GM18873 (cell line): Measurements from ENCODE around the gene OSBPL7.

Experiments used
- ATAC-seq: cut with Tn5 transposase; IDR thresholded peaks from one replicate; pipeline ENCODE4 v1.9.1; 2021; ENCODE audit warnings: mild to moderate bottlenecking, moderate library complexity, moderate number of reproducible peaks; ENCODE audit not compliant: unreplicated experiment, low FRiP score

The OSBPL7 gene, protein sequence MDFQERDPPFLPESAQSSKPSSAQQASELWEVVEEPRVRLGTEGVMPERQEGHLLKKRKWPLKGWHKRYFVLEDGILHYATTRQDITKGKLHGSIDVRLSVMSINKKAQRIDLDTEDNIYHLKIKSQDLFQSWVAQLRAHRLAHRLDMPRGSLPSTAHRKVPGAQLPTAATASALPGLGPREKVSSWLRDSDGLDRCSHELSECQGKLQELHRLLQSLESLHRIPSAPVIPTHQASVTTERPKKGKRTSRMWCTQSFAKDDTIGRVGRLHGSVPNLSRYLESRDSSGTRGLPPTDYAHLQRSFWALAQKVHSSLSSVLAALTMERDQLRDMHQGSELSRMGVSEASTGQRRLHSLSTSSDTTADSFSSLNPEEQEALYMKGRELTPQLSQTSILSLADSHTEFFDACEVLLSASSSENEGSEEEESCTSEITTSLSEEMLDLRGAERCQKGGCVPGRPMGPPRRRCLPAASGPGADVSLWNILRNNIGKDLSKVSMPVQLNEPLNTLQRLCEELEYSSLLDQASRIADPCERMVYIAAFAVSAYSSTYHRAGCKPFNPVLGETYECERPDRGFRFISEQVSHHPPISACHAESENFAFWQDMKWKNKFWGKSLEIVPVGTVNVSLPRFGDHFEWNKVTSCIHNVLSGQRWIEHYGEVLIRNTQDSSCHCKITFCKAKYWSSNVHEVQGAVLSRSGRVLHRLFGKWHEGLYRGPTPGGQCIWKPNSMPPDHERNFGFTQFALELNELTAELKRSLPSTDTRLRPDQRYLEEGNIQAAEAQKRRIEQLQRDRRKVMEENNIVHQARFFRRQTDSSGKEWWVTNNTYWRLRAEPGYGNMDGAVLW

DNA sequence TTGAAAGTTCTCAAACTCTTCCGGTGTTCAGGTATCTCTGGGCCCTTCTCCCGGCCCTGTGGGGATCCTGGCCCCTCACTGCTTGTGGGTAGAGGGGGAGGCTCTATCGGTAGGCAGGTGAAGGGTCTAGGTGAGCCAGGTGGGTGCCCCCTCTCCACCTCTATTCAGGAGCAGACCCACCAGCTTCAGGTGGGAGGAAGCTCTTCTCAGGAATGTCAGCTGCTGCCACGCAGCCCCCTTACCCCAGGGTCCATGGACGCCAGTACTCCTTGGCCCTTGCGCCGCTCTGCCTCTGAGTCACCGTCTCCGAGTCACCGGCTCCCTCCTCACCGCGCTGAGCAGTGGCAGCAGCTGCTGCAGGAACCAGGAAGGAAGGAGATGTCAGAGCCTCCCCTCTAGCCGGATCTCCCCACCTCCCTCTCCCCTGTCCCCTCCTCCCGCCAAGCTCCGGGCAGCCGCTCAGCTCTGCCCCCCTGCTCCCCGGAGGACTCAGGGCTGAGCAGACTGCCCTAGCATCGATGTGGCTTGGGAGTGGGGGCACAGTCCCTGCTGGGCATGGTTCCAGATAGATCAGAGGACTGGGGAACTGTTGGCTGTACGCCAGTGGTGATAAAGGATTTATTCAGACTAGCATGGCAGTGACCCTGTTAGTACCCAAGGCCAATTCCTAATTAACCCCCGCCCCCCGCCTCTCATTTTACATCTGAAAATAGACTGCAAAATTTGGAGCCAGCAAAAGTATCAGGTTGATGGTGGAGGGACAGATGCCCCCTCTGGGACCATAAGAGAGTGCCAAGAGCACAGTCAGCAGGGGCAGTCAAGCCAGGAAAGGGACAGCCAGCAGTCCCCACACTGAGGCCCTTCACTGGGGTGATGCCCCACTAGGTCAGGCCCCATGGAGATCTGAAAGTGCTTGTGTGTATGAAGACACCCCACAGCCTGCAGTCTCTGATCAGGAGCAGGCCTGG lies at the start of gene OSBPL7:
Gene OSBPL7 (minus strand): TSS at position 371 of the 968 bp plus-strand sequence. CDS start 1,516 bp downstream, outside the sequence.
- no peak for ATAC-seq

GRCh38 chr17:47871048-47871447 lies 49.5 kb upstream of the OSBPL7 start:
- ATAC-seq: no peak

- ATAC-seq: no peak
Observed at GRCh38 chr17:47870056-47870455, 48.5 kb upstream of the OSBPL7 start.

DNA sequence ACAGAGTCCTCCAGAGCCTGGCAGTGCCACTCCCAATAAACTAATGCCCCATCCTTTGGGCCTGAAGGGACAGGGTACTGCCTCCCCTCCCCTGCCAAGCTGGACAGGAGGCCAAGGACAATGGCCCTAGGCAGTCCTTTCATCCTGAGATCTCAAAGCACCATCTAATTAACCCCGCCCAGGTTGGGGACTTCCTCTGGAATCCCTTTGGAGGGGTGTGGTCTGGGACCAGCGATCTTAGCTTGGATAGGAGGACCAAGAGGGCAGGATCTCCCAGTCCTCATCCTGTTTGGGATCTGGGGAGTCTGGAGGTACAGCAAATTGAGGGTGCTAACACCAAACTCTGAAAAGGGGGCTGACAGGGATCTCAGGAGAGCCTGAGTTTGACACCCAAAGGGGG lies 47.5 kb upstream of the OSBPL7 start:
- ATAC-seq: no peak

DNA sequence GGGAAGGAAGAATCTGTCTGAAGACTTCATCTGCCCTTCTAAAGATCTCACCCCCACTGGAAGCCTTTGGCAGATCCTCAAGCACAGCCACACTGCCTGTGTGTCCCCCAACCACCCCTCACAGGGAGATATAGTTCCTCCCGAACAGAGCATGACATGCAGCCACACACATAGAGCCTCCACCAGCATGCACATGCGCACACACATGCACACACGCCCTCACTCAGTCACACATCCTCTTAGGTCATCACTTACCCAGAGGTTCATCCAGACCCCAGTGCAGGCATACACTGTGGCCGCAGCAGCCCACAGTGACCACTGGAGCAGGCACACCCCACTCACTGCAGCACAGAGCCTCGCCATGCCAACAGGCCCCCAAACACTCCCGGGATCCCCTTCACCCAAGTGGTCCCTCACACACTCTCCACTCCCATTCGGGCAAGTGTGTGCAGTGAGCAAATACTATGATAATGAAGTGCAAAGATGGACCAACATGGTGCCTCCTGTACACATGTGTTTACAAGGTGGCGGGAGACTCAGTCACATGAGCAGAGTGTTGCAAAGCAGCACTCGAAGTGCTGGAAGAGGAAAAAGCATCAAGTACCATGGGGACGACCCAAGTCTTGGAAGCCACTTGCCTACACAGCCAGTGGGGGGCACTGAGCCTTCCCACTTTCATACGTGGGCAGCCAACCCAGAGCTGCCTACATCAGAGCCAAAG lies 46.4 kb upstream of the OSBPL7 start:
- no peak for ATAC-seq

DNA sequence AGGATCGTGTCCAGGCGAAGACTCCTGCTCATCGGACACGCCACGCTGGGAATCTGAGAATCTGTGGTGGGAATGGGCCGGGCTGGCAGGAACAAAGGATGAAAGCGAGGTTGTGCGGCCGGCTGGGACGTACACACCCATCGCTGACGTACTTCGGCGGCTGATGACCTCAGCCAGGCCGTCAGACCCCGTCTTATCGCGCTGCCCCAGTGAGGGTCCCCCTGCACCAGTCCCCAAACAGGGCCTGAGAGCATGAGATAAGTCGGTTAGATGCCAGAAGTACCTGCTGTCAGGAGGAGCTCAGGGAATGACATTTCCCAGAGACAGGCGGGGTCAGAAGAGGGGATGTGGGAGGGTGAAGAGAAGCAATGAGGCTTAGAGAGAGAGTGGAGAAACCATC lies 45.3 kb upstream of the OSBPL7 start:
- no peak for ATAC-seq

DNA sequence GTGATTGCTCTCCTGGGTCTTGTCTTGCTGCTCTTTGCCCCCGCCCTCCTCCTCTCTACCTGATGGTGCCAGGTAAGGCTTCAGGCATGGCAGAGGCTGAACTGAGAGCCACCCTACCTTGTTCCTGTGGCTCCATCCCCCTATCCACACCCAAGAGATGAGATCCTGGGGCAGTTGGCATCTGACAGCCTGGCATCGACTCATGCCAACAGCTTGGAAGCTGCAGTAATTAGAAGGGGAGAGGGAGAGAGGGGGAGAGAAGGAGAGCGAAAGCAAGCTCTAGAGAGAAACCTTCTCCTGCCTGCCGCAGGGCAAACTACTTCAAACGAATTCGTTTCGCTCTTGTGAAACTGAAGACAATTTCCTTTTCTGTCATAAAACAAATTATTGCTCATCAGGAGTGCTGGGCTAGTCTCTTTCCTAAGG lies 43.2 kb upstream of the OSBPL7 start:
- ATAC-seq: no peak

- ATAC-seq: no peak
Observed at GRCh38 chr17:47862621-47863440, 41.2 kb upstream of the OSBPL7 start.

DNA sequence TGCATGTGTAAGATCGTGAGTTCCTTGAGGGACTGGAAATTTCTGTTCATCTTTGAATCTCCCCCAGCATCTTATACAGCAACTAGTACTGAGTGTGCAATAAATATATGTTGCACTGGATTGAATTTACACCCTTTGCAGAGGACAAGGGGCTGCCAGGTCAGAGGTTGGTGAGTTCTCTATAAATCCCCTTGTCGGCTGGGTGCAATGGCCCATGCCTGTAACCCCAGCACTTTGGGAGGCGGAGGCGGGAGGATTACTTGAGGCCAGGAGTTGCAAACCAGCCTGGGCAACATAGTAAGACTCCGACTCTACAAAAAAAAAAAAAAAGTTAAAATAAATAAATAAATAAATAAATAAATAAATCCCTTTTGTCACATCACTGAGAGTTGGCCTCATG lies 38.8 kb upstream of the OSBPL7 start:
- no peak for ATAC-seq

DNA sequence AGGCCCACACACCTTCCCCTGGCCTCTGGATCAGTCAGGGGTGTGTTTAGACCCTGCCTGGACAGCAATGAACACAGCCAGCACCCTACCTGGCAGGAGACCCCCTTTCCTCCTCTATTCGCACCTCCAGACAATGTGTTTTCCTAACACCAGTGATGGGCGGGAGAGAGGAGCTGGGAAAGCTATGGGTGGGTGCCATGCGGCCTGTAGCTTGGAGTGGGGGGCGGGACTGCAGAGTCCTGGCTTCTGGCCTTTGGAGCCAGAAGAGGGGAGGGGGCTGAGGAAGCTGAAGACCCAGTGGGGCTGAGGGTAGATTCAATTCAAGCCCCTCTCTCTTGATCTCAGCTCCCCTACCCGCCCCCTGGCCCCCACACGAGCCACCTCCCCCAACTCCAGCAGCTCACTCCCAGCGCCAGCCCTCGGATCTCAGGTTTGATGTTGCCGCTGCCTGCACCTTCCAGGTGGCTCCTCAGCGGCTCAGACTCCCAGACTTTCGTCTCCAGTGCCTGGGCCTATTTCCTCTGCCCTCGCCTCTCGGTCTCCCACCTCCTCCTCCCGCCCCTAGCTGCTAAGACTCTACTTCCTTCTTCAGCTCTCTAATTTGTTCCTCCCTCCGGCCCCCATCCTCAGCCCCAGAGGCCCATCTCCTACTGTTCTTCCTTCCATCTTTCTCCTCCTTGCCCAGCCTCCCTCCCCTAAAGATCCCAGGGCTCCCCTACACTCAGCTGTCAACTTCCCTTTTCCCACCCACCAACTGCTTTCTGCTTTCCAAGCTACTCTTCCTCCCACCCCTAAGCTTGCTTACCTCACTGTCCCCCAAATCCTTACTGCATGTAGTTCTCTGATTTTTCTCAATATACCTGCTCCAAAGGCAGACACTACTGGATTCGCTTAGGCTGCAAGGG lies 36.2 kb upstream of the OSBPL7 start:
- ATAC-seq: no peak

DNA sequence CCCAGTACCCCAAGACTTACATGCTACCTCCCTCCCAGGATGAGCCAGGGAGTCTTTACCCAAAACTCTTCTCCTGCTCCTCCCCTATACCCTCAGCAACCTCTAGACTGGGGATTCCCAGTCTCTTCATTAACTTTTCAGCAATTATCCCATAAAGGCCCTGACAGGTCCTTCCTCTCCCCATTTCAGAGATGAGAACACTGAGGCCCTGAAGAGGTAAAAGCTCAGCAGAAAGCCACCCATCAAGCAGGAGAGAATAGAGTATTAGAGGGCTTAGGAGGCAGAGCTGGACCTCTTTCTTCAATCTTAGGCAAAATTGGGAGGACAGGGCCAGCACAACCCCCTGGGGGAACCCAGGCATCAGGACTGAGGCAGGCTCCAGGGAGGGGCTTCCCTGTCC lies 35.2 kb upstream of the OSBPL7 start:
- no peak for ATAC-seq

DNA sequence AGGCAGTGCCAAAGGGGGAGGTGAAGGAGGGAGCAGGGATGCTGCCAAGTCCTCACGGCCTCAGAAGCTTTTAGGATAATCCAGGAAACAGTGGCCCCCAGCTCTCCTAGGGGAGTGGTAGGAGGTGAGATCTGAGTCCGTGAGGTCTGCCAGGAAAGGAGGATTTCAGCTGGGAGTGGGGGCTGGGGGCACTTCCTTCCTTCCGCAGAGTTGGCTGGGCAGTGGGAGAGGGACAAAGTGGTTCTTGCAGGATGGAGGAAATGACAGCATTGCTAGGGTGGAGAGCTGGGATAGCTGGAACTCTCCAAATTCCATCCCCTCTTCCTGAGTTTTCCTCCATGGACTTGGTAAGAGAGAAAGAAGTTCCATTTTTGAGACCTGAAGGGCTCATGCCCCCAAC lies 34.1 kb upstream of the OSBPL7 start:
- ATAC-seq: no peak

DNA sequence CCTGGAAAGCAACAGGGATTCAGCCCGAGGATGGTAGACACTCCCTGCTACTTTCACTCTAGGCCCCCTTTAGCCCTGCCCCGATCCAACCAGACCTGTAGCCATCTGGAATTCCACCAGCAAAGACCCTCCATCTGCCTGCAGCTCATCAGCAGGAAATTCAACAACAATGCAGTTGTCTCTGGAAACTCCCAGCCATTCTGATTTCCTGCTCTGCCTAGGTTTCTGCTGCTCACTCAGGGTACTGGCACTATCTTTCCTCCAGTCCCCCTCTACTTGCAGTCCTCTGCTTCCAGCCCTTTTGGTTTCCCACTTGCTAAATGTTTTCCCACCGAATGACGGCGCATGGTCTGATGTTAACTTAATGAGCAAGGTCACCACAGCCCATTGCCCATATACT lies 32.0 kb upstream of the OSBPL7 start:
- ATAC-seq: no peak

GRCh38 chr17:47852113-47852949 lies 30.7 kb upstream of the OSBPL7 start:
- ATAC-seq: no peak

GRCh38 chr17:47851764-47852112 lies 30.1 kb upstream of the OSBPL7 start:
- ATAC-seq: no peak

DNA sequence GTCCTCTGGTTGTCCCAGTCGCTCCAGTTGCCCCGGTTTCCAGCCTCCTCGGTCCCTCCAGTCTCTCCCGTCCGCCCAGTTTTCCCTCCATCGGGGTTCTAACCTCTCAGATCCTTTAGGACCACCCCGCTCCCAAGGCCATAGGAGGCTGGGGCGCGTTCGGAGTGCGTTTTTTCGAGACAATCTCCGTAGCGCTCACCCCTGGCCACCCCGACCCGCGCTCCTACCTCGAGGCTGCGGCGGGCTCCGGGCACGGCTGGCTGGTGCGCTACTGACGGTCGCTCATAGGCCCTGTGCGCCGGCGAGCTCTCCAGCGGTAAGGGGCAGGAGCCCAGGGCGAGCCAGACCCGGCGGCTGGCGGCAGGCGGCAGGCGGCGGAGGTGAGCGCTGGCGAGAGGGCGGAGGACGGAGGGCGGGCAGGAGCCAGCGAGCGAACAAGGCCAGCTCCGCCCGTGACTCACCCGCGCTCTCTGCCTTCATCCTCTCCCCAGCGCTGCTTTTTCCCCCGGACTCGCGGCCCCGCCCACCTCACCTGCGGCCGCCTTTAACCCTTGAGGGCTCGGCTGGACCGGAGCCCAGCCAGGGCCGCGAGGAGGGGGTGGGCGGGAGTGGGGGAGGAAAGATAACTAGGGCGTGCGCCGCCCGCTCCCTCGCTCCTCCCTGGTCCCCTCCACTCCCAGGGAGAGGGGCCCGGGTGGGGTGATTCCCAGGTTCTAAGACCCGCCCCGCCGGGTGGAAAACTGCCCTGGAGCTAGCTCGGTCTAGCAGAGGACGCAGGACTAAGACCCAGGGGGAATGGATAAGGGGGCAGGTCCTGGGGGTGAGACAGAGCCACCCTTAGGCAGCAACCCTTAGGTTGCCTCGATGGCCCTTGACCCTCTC lies 29.3 kb upstream of the OSBPL7 start, which contains the start of gene SP6:
Gene SP6 (minus strand): TSS at position 472 of the 882 bp plus-strand sequence. CDS start 2,734 bp downstream, outside the sequence.
- no peak for ATAC-seq
